Measurements from ENCODE around the gene CERT1.
"Not testable (repeated sequence)": the region's sequence is repeated elsewhere in the genome, so short reads cannot be mapped to it uniquely, and the experiment has no call there.

- TF ChIP-seq POLR2AphosphoS5, CTCF, POLR2A (IDR thresholded peaks at IDR 0.05): not testable (repeated sequence)
Observed at GRCh38 chr5:75560655-75561054, 49.2 kb upstream of the CERT1 start.
